ENCODE data around the gene GTF2H4. TPM values are rescaled to one million over a fixed set of nuclear protein-coding genes. Genes with fewer than 3 reads are reported as not detected.
A peak's percentile ranks its signal among the peaks of the same experiment; 100 is the strongest.
"Not testable (repeated sequence)": the region's sequence is repeated elsewhere in the genome, so short reads cannot be mapped to it uniquely, and the experiment has no call there.

GTF2H4 gene
- polyA plus RNA-seq, 6 donors from 2014 or later: 7.6 to 11.5 (median 9.6) TPM

DNA sequence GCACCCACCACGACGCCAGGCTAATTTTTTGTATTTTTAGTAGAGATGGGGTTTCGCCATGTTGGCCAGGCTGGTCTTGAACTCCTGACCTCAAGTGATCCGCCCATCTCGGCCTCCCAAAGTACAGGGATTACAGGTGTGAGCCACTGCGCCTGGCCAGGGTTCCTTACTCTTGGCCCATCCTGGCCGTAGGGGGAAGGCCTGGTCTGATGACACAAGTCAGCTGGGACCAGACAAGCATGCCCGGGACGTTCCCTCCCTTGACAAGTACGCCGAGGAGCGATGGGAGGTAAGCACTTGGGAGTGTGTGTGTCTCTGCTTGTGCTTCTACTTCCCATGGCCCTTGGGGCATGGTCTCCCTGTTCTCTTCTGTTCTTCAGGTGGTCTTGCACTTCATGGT is 2.5 kb downstream of the GTF2H4 start:
- not testable (repeated sequence) for DNase-seq; H3K27me3 Mint-ChIP-seq; ATAC-seq (ENCODE audit: low read depth in 2 of 2); H3K27ac Mint-ChIP-seq; H3K9me3 Mint-ChIP-seq
- peaks cover 30 to 58% (median 31%) of the 10 kb centered on the region in 3 donors for H3K4me1 Mint-ChIP-seq
- peak overlapping the region in 5 of 8 donors; percentile 36 to 98 (median 61) for H3K4me3 Mint-ChIP-seq
- peaks cover 0 to 14% of the 10 kb centered on the region in 2 donors for H3K36me3 Mint-ChIP-seq

DNA sequence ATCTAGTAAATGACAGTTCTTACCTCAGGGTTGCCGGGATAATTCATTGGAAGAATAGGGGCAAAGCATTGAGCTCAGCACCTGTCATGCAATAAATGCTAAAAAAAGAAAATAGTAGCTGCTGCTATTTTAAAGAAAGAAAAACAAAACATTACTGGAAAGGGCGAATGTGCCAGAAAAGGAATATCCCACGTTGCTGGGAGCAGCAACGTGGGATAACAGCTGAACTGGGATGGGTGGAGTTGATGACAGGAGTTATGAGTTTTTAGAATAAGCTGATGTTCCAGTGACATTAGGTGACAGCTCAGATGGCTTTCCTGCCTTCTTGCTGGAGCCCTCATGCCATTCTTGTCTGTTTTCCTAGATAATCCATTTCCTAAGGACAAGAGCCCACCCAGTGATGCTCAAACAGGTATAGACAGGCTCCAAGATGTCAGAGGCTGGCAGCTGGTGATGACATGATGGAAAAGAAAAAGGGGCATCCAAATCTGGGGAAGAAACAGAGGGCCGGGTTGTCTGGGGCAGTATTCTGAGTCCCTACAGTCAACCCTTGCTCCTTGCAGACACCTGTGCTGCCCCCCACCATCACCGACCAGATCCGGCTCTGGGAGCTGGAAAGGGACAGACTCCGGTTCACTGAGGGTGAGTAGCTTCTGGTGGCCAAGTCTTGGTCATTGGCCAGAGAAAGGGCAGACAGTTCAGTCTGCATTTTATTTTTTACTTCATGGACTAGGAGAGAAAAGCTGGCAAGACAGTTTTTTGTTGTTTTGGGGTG is 4.9 kb downstream of the GTF2H4 start:
- no peaks in the 10 kb centered on the region for H3K27me3 Mint-ChIP-seq
- DNase-seq: no peak
- H3K27ac Mint-ChIP-seq: peak overlapping the region in 3 of 6 donors; percentile 62 to 70 (median 64)
- H3K4me3 Mint-ChIP-seq: peak overlapping the region; percentile 84 to 98 (median 94)
- no peak for ATAC-seq (ENCODE audit: low read depth in 2 of 2)
- H3K36me3 Mint-ChIP-seq: peaks cover 5 to 14% of the 10 kb centered on the region in 2 donors
- H3K4me1 Mint-ChIP-seq: peaks cover 38 to 52% (median 44%) of the 10 kb centered on the region in 3 donors
- no peaks in the 10 kb centered on the region for H3K9me3 Mint-ChIP-seq

DNA sequence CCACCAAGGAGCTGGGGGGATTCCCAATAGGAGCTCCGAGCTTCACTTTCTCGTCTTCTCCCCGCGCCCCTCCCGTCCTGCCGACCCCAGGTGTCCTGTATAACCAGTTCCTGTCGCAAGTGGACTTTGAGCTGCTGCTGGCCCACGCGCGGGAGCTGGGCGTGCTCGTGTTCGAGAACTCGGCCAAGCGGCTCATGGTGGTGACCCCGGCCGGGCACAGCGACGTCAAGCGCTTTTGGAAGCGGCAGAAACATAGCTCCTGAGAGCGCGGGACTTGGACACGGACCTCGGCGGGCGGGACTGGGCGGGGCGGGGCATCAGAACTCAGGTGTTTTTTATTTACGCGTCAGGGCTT is 5.7 kb downstream of the GTF2H4 start:
- H3K4me1 Mint-ChIP-seq: peaks cover 31 to 44% (median 40%) of the 10 kb centered on the region in 3 donors

DNA sequence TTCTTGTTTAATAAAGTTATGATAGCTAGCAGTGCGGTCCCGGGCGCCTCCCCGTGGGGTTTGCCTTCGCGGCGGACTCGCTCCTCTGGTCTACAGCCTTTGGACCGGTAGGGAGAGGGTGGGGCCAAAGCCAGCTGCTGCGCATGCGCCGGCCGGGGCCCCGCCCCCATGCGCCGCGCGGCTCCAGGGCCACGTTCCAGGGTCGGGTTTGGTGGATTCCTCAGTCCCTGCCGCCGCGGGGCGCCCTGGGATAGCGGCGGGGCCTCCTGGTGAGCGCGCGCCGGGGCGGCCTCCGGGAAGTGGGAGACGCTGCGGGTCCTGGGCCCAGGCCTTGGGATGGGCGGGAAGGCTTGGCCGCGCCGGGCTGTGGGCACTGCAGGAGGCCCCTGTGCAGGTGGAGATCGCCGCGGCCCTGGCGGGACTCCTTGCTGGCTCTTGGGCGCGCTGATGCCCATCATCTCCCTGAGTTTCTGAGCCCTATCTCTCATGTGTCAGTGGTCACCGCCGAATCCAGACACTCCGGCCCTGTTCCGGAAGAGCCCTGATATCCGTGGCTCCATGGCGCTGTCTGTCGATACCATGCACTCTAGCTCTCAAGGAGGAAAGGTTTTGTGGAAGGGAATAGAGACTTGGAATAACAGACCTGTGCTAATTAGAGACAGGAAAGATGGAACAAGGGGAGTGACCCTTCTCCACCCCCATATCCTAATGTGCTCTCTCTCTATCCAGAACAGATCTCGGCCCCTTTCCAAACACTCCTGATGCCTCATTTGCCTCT is 6.3 kb downstream of the GTF2H4 start, which contains the start of gene VARS2:
Gene VARS2, plus strand, starts transcription at position 163 of the 778 bp plus-strand sequence. Its CDS starts 599 bp downstream, at position 762.
- H3K36me3 Mint-ChIP-seq: peaks cover 13 to 14% of the 10 kb centered on the region in 2 donors
- H3K4me1 Mint-ChIP-seq: peaks cover 25 to 39% (median 34%) of the 10 kb centered on the region in 3 donors
- H3K27me3 Mint-ChIP-seq: no peaks in the 10 kb centered on the region

More for the DNA sequence above, 5.7 kb downstream of the GTF2H4 start:
- Mint-ChIP-seq H3K27ac (peak overlapping the region in 5 of 6 donors; percentile 20 to 70 (median 58)), H3K4me3 (peak overlapping the region; percentile 84 to 98 (median 94)), H3K36me3 (peaks cover 8 to 14% of the 10 kb centered on the region in 2 donors), H3K9me3 (no peaks in the 10 kb centered on the region), H3K27me3 (no peaks in the 10 kb centered on the region)
- DNase-seq (peak; percentile 11), ATAC-seq (ENCODE audit: low read depth in 2 of 2) (no peak)

DNA sequence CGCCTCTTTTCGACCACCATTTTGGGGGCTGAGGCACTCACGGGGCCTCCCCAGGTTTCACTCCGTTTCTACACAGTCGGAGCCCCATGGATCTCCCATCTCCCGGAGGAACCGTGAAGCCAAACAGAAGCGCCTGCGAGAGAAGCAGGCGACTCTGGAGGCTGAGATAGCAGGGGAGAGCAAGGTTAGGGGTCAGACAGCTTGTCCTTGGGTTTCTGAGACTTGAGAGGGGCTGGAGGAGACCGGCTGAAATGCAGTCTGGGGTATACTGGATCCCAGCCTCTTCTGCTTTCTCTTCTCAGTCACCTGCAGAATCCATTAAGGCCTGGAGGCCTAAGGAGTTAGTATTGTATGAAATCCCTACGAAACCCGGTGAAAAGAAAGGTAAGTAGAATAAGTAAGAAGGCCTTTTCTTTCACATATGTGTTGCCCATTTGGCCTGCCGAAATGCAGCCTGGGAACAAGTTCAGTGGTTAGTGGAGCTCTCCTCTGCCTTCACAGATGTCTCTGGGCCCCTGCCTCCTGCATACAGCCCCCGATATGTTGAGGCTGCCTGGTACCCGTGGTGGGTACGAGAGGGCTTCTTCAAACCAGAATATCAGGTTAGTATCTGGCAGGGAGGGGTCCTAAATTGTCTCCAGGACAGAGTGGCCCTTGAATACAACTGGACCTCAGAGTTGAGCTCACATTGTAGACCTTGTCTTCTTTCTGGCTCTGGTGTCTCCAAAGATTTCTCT is 7.0 kb downstream of the GTF2H4 start:
- Mint-ChIP-seq H3K4me3 (peak overlapping the region; percentile 84 to 98 (median 94)), H3K36me3 (peaks cover 18 to 21% of the 10 kb centered on the region in 2 donors), H3K27me3 (no peaks in the 10 kb centered on the region), H3K27ac (peak overlapping the region in 5 of 6 donors; percentile 64 to 90 (median 81)), H3K9me3 (no peaks in the 10 kb centered on the region), H3K4me1 (peaks cover 25 to 37% (median 34%) of the 10 kb centered on the region in 3 donors)
- no peak for DNase-seq
- no peak for ATAC-seq (ENCODE audit: low read depth in 2 of 2)

More for the DNA sequence above, 6.3 kb downstream of the GTF2H4 start, which contains the start of gene VARS2:
- Mint-ChIP-seq H3K9me3 (no peaks in the 10 kb centered on the region), H3K4me3 (peak within 1 kb of the TSS; percentile 84 to 98 (median 94)), H3K27ac (peak within 1 kb of the TSS; percentile 70 to 90 (median 80))
- ATAC-seq (ENCODE audit: low read depth in 2 of 2): peak; percentile 94 to 95
- DNase-seq: peak; percentile 89

DNA sequence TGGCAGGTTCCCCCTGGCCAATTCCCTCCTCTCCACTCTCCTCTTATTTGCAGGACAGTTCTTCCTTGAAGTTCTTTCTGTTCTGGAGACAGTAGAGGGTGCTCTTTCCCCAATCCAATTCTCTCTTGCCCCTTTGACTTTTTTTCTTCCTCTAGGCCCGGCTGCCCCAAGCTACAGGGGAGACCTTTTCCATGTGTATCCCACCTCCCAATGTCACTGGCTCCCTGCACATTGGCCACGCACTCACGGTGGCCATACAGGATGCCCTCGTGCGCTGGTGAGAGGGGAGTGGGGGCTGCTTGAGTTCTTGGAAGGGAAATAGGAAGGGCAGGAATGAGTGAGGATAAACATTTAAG is 7.6 kb downstream of the GTF2H4 start:
- Mint-ChIP-seq H3K36me3 (peaks cover 18 to 26% of the 10 kb centered on the region in 2 donors), H3K4me3 (peak overlapping the region; percentile 82 to 98 (median 94)), H3K4me1 (peaks cover 25 to 37% (median 34%) of the 10 kb centered on the region in 3 donors), H3K27me3 (no peaks in the 10 kb centered on the region), H3K27ac (peak overlapping the region in 2 of 6 donors; percentile 29 to 46), H3K9me3 (no peaks in the 10 kb centered on the region)
- DNase-seq (peak; percentile 20), ATAC-seq (ENCODE audit: low read depth in 2 of 2) (no peak)

DNA sequence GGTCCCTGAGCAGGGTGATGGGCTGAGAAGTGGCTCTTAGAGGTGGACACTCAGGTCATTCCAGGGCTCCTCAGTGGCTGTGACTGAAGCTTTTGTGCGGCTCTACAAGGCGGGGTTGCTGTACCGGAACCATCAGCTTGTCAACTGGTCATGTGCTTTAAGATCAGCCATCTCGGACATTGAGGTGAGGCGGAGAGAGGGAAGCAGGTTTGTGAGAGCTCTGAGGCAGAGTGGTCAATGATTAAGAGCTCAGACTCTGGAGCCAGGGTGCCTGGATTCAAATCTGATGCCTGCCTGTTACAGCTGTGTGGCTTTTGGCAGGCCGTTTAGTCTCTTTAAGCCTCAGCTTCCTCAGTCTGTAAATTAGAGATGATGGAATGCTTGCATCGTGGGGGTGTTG is 9.0 kb downstream of the GTF2H4 start:
- Mint-ChIP-seq H3K27ac (no peak overlapping the region), H3K4me3 (peak overlapping the region in 2 of 8 donors; percentile 7 to 98), H3K27me3 (no peaks in the 10 kb centered on the region), H3K4me1 (peaks cover 26 to 34% (median 34%) of the 10 kb centered on the region in 3 donors), H3K9me3 (no peaks in the 10 kb centered on the region), H3K36me3 (peaks cover 4 to 39% of the 10 kb centered on the region in 2 donors)
- ATAC-seq (ENCODE audit: low read depth in 2 of 2): no peak
- DNase-seq: no peak

DNA sequence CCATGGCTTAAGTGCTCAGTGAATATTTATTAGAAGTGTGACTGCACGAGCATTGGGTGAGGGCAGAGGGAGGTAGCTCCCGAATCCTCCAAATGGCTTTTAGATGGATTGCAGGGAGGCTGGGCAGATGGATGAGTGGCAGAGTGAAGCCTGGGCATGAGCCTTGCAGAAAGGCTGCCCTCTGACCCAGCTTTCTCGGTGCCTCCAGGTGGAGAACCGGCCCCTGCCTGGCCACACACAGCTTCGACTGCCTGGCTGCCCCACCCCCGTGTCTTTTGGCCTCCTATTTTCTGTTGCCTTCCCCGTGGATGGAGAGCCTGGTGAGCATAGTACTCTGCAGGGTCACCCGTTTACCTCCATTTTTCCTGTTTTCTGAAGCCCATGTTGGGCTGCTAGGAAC is 9.5 kb downstream of the GTF2H4 start:
- ATAC-seq (ENCODE audit: low read depth in 2 of 2) (no peak), DNase-seq (no peak)
- Mint-ChIP-seq H3K4me1 (peaks cover 26 to 34% (median 30%) of the 10 kb centered on the region in 3 donors), H3K27me3 (no peaks in the 10 kb centered on the region), H3K36me3 (peaks cover 8 to 43% of the 10 kb centered on the region in 2 donors), H3K27ac (no peak overlapping the region), H3K9me3 (no peaks in the 10 kb centered on the region), H3K4me3 (peak overlapping the region in 1 of 8 donors; percentile 48)

DNA sequence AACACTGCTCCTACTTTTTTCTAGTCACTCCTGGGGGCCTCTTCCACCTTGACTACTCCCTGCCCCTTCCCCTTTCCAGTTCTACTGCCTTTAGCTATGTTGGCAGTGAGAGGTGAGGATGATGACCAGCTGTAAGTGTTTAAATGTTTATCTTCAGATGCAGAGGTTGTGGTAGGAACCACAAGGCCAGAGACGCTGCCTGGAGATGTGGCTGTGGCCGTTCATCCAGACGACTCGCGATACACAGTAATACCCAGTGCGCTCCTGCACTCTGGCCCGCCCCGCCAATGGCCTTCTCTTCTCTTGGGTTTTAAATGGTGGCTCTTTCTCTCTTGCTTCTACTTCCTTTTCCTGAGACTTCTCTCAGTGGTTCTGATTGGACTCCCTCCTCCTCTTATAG is 10.7 kb downstream of the GTF2H4 start:
- H3K27ac Mint-ChIP-seq: no peak overlapping the region
- no peaks in the 10 kb centered on the region for H3K9me3 Mint-ChIP-seq
- peak overlapping the region in 1 of 8 donors; percentile 9 for H3K4me3 Mint-ChIP-seq
- H3K27me3 Mint-ChIP-seq: no peaks in the 10 kb centered on the region
- H3K4me1 Mint-ChIP-seq: peaks cover 21 to 34% (median 24%) of the 10 kb centered on the region in 3 donors
- ATAC-seq (ENCODE audit: low read depth in 2 of 2): no peak
- no peak for DNase-seq
- H3K36me3 Mint-ChIP-seq: peaks cover 9 to 52% of the 10 kb centered on the region in 2 donors

DNA sequence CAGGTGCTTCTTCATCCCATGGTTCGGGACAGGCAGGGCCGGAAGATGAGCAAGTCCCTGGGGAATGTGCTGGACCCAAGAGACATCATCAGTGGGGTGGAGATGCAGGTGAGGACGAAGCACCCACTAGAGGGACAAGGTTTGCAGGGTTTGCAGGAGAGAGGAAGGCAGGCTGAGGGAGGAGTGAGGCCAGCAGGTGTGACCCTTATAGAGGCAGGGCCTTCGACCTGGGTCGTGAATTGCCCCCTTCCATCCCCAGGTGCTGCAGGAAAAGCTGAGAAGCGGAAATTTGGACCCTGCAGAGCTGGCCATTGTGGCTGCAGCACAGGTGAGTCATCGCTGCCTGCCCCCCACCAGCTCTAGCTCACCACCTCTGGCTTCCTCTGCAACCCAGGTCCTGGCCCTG is 14.4 kb downstream of the GTF2H4 start:
- Mint-ChIP-seq H3K27ac (no peak overlapping the region), H3K4me1 (peaks cover 0 to 5% (median 4%) of the 10 kb centered on the region in 3 donors), H3K4me3 (peak overlapping the region in 1 of 8 donors; percentile 59), H3K36me3 (peaks cover 9 to 52% of the 10 kb centered on the region in 2 donors), H3K27me3 (no peaks in the 10 kb centered on the region), H3K9me3 (no peaks in the 10 kb centered on the region)
- DNase-seq: no peak
- ATAC-seq (ENCODE audit: low read depth in 2 of 2): no peak

DNA sequence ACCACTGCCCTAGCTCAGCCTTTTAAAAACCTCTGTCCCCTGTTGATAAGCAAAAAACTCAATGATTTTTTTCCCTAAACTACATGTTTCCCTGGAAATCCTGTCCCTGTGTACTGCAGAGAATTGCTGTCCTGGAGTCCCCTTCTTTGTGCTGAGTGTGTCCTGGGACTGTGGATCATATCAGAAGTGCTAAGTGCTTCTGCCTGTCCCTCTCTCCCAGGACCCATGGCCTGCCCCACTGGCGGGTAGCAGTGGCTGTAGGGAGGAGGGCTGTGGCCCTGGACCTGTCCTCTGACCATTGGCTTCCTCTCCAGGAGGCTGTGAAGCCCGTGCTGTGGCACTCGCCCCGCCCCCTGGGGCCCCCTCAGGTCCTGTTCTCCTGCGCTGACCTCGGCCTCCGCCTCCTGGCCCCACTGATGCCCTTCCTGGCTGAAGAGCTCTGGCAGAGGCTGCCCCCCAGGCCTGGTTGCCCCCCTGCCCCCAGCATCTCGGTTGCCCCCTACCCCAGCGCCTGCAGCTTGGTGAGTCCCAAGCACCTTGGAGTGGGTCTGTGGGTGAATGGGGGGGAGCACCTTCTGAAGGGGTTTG is 16.1 kb downstream of the GTF2H4 start:
- Mint-ChIP-seq H3K36me3 (peaks cover 17 to 54% of the 10 kb centered on the region in 2 donors), H3K27ac (peak overlapping the region in 1 of 6 donors; percentile 80), H3K9me3 (peaks cover 3 to 12% (median 6%) of the 10 kb centered on the region in 7 donors)
- H3K27me3 Mint-ChIP-seq; ATAC-seq (ENCODE audit: low read depth in 2 of 2); DNase-seq; H3K4me1 Mint-ChIP-seq; H3K4me3 Mint-ChIP-seq: not testable (repeated sequence)

DNA sequence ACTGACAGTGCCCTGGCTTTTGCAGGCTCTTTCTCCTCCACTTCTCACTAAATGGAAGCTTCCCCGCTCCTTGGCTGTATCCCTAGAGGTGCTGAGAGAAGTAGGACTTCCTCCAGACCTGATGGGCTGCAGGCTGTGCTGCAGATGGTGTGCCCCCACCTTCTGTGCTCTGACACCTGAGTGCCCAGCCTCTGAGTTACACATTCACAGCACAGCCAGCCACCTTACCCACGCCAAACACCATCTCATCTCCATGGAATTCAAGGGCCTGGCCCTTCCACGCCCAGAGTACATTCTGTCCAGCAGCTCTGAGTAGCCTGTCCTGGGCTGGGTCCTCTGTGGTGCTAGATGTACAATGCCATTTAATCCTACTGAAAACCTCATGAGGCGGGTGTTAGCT is 18.6 kb downstream of the GTF2H4 start:
- peaks cover 13 to 29% of the 10 kb centered on the region in 2 donors for H3K36me3 Mint-ChIP-seq
- no peak for DNase-seq
- no peaks in the 10 kb centered on the region for H3K27me3 Mint-ChIP-seq
- H3K9me3 Mint-ChIP-seq: peaks cover 3 to 13% (median 9%) of the 10 kb centered on the region in 7 donors
- ATAC-seq (ENCODE audit: low read depth in 2 of 2): no peak
- H3K4me1 Mint-ChIP-seq: peaks cover 0 to 5% (median 0%) of the 10 kb centered on the region in 3 donors
- peak overlapping the region in 1 of 8 donors; percentile 35 for H3K4me3 Mint-ChIP-seq
- no peak overlapping the region for H3K27ac Mint-ChIP-seq

All from naive B cell (primary cell).